ENCODE measurements around the gene CHRNA4. TPM values are rescaled to one million over a fixed set of nuclear protein-coding genes. Genes with fewer than 3 reads are reported as not detected.

CHRNA4 gene
- total RNA-seq, 2 experiments from 2014 or later = not detected

- no peaks in the 10 kb centered on the region for H3K4me1 Mint-ChIP-seq (ENCODE audit: low read depth)
- ATAC-seq (no peak), DNase-seq (no peak)
- H3K36me3 Mint-ChIP-seq (ENCODE audit: low read depth) = no peaks in the 10 kb centered on the region
- H3K27ac Mint-ChIP-seq = no peak overlapping the region
- POLR2A ChIA-PET = no interaction called here
- peaks cover 1% of the 10 kb centered on the region for H3K27me3 Mint-ChIP-seq
- no peak overlapping the region for H3K4me3 Mint-ChIP-seq
- intact Hi-C loops (cut with micrococcal nuclease) = loop anchor here (10.0 kb wide), 1 partner anchor 162 kb away; no protein-coding TSS in a partner anchor
- no peak for TF ChIP-seq CTCF (IDR thresholded peaks at IDR 0.05)
- H3K9me3 Mint-ChIP-seq = peaks cover 23% of the 10 kb centered on the region
- CTCF ChIA-PET = no interaction called here
Observed at GRCh38 chr20:63386491-63386890, 25.3 kb upstream of the CHRNA4 start.

- CTCF ChIA-PET = no interaction called here
Observed at GRCh38 chr20:63385819-63386218, 24.7 kb upstream of the CHRNA4 start.

GRCh38 chr20:63384336-63384735 is 23.2 kb upstream of the CHRNA4 start:
- ATAC-seq (no peak), DNase-seq (no peak)
- Mint-ChIP-seq H3K9me3 (peaks cover 23% of the 10 kb centered on the region), H3K4me1 (ENCODE audit: low read depth) (no peaks in the 10 kb centered on the region), H3K36me3 (ENCODE audit: low read depth) (no peaks in the 10 kb centered on the region), H3K27ac (no peak overlapping the region), H3K4me3 (no peak overlapping the region), H3K27me3 (peaks cover 1% of the 10 kb centered on the region)
- TF ChIP-seq CTCF (IDR thresholded peaks at IDR 0.05) = no peak
- POLR2A ChIA-PET = no interaction called here
- intact Hi-C loops (cut with micrococcal nuclease) = loop anchor here (5.0 to 10.0 kb wide), 2 partner anchors 77 to 160 kb away; no protein-coding TSS in a partner anchor
- CTCF ChIA-PET = interaction anchor here (1.1 kb wide), 1 partner anchor 161 kb away, joined by 3 read pairs; no protein-coding TSS in a partner anchor

More at GRCh38 chr20:63385819-63386218, 24.7 kb upstream of the CHRNA4 start:
- Mint-ChIP-seq H3K36me3 (ENCODE audit: low read depth) (no peaks in the 10 kb centered on the region), H3K9me3 (peaks cover 23% of the 10 kb centered on the region), H3K27ac (no peak overlapping the region), H3K27me3 (peaks cover 1% of the 10 kb centered on the region), H3K4me1 (ENCODE audit: low read depth) (no peaks in the 10 kb centered on the region), H3K4me3 (no peak overlapping the region)
- ATAC-seq (no peak), DNase-seq (no peak)
- POLR2A ChIA-PET = no interaction called here
- intact Hi-C loops (cut with micrococcal nuclease) = loop anchor here (10.0 kb wide), 1 partner anchor 161 kb away; no protein-coding TSS in a partner anchor
- no peak for TF ChIP-seq CTCF (IDR thresholded peaks at IDR 0.05)

GRCh38 chr20:63383556-63383955 is 22.4 kb upstream of the CHRNA4 start:
- peaks cover 23% of the 10 kb centered on the region for H3K9me3 Mint-ChIP-seq
- ATAC-seq (no peak), DNase-seq (no peak)
- TF ChIP-seq CTCF (IDR thresholded peaks at IDR 0.05) = no peak
- H3K27ac Mint-ChIP-seq = no peak overlapping the region
- ChIA-PET CTCF (no interaction called here), POLR2A (interaction anchor here (0.6 to 0.7 kb wide), 2 partner anchors 30 to 326 kb away, joined by 3 read pairs; no protein-coding TSS in a partner anchor)
- H3K4me3 Mint-ChIP-seq = no peak overlapping the region
- peaks cover 5% of the 10 kb centered on the region for H3K27me3 Mint-ChIP-seq
- H3K36me3 Mint-ChIP-seq (ENCODE audit: low read depth) = no peaks in the 10 kb centered on the region
- no peaks in the 10 kb centered on the region for H3K4me1 Mint-ChIP-seq (ENCODE audit: low read depth)
- intact Hi-C loops (cut with micrococcal nuclease) = loop anchor here (5.0 to 10.0 kb wide), 2 partner anchors 76 to 159 kb away; no protein-coding TSS in a partner anchor

GRCh38 chr20:63382551-63383300 is 21.6 kb upstream of the CHRNA4 start:
- H3K36me3 Mint-ChIP-seq (ENCODE audit: low read depth) = no peaks in the 10 kb centered on the region
- intact Hi-C loops (cut with micrococcal nuclease) = loop anchor here (5.0 to 10.0 kb wide), 2 partner anchors 75 to 158 kb away; no protein-coding TSS in a partner anchor
- no peak overlapping the region for H3K4me3 Mint-ChIP-seq
- peaks cover 5% of the 10 kb centered on the region for H3K27me3 Mint-ChIP-seq
- no peaks in the 10 kb centered on the region for H3K4me1 Mint-ChIP-seq (ENCODE audit: low read depth)
- POLR2A ChIA-PET = interaction anchor here (0.9 kb wide), 1 partner anchor 166 kb away, joined by 3 read pairs; no protein-coding TSS in a partner anchor
- H3K27ac Mint-ChIP-seq = no peak overlapping the region
- DNase-seq (no peak), ATAC-seq (no peak)
- CTCF ChIA-PET = interaction anchor here (0.6 to 3.0 kb wide), 10 partner anchors 9 to 159 kb away, joined by 3 to 42 read pairs (median 4); no protein-coding TSS in a partner anchor
- no peak for TF ChIP-seq CTCF (IDR thresholded peaks at IDR 0.05)
- H3K9me3 Mint-ChIP-seq = peaks cover 23% of the 10 kb centered on the region
